Measurements from ENCODE around the gene OR4A47.
"Not testable (repeated sequence)": the region's sequence is repeated elsewhere in the genome, so short reads cannot be mapped to it uniquely, and the experiment has no call there.

- TF ChIP-seq, protein P1, sequence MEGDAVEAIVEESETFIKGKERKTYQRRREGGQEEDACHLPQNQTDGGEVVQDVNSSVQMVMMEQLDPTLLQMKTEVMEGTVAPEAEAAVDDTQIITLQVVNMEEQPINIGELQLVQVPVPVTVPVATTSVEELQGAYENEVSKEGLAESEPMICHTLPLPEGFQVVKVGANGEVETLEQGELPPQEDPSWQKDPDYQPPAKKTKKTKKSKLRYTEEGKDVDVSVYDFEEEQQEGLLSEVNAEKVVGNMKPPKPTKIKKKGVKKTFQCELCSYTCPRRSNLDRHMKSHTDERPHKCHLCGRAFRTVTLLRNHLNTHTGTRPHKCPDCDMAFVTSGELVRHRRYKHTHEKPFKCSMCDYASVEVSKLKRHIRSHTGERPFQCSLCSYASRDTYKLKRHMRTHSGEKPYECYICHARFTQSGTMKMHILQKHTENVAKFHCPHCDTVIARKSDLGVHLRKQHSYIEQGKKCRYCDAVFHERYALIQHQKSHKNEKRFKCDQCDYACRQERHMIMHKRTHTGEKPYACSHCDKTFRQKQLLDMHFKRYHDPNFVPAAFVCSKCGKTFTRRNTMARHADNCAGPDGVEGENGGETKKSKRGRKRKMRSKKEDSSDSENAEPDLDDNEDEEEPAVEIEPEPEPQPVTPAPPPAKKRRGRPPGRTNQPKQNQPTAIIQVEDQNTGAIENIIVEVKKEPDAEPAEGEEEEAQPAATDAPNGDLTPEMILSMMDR (optimal IDR thresholded peaks at IDR 0.05 in 1 of 3, IDR thresholded peaks at IDR 0.05 in 1 of 3, conservative IDR thresholded peaks at IDR 0.05 in 1 of 3; ENCODE audit: extremely low read depth in 1 of 3, insufficient read depth in 2 of 3, low read length in 3 of 3), result not testable (repeated sequence)
- not testable (repeated sequence) for TF ChIP-seq EZH2 (IDR thresholded peaks at IDR 0.05; ENCODE audit: low read length)
Measured at GRCh38 chr11:48506169-48506568, 17.6 kb downstream of the OR4A47 start.

All from keratinocyte (primary cell).